Nephron progenitor cell (in vitro differentiated cells): ENCODE measurements around the gene SHF.
A peak's percentile ranks its signal among the peaks of the same experiment; 100 is the strongest.

Source experiments
- DNase-seq: peaks from one replicate; pipeline ENCODE4 v3.0.0; 2021
- H3K27ac Mint-ChIP-seq: 2 replicates; pipeline ENCODE4 v1.8.0; 2021; ENCODE audit warnings: mild to moderate bottlenecking, moderate library complexity, mixed read lengths
- H3K27me3 Mint-ChIP-seq: 2 replicates; pipeline ENCODE4 v1.8.0; 2021; ENCODE audit warnings: mild to moderate bottlenecking, low read depth, mixed read lengths; ENCODE audit not compliant: poor library complexity
- H3K36me3 Mint-ChIP-seq: 2 replicates; pipeline ENCODE4 v1.8.0; 2021; ENCODE audit warnings: low read depth, mixed read lengths
- H3K4me1 Mint-ChIP-seq: 2 replicates; pipeline ENCODE4 v1.8.0; 2021; ENCODE audit warnings: mixed read lengths
- H3K4me3 Mint-ChIP-seq: 2 replicates; pipeline ENCODE4 v1.8.0; 2021; ENCODE audit warnings: mild to moderate bottlenecking, moderate library complexity, mixed read lengths
- H3K9me3 Mint-ChIP-seq: 2 replicates; pipeline ENCODE4 v1.8.0; 2021; ENCODE audit warnings: mild to moderate bottlenecking, moderate library complexity, mixed read lengths
- CTCF ChIP-seq: fragments of 200-600 bp; sonication (generic); IDR thresholded peaks from 2 replicates; pipeline ENCODE4 v1.5.0; 2021; ENCODE audit warnings: antibody characterized with exemption

SHF gene

GRCh38 chr15:45179221-45179985, 8.4 kb downstream of the SHF start:
- no peak overlapping the region for H3K27ac Mint-ChIP-seq
- DNase-seq, result no peak
- H3K4me3 Mint-ChIP-seq, result no peak overlapping the region
- H3K9me3 Mint-ChIP-seq, result no peaks in the 10 kb centered on the region
- TF ChIP-seq CTCF, result peak; percentile 32
- peaks cover 44% of the 10 kb centered on the region for H3K4me1 Mint-ChIP-seq
- H3K36me3 Mint-ChIP-seq, result peaks cover 55% of the 10 kb centered on the region
- peaks cover 3% of the 10 kb centered on the region for H3K27me3 Mint-ChIP-seq

- Mint-ChIP-seq H3K27me3 (peaks cover 3% of the 10 kb centered on the region), H3K36me3 (peaks cover 58% of the 10 kb centered on the region), H3K4me1 (peaks cover 38% of the 10 kb centered on the region), H3K4me3 (no peak overlapping the region), H3K27ac (no peak overlapping the region), H3K9me3 (no peaks in the 10 kb centered on the region)
- no peak for TF ChIP-seq CTCF
- no peak for DNase-seq
Measured at GRCh38 chr15:45177285-45177684, 10.5 kb downstream of the SHF start.

- peak overlapping the region; percentile 36 for H3K27ac Mint-ChIP-seq
Measured at GRCh38 chr15:45174577-45174976, 13.2 kb downstream of the SHF start.

GRCh38 chr15:45174069-45174468, 13.7 kb downstream of the SHF start:
- no peak for DNase-seq
- no peak for TF ChIP-seq CTCF
- H3K36me3 Mint-ChIP-seq, result peaks cover 50% of the 10 kb centered on the region
- no peaks in the 10 kb centered on the region for H3K9me3 Mint-ChIP-seq
- no peak overlapping the region for H3K4me3 Mint-ChIP-seq
- H3K27me3 Mint-ChIP-seq, result peaks cover 3% of the 10 kb centered on the region
- H3K4me1 Mint-ChIP-seq, result peaks cover 30% of the 10 kb centered on the region
- peak overlapping the region; percentile 36 for H3K27ac Mint-ChIP-seq

More at GRCh38 chr15:45174577-45174976, 13.2 kb downstream of the SHF start:
- DNase-seq, result no peak
- H3K9me3 Mint-ChIP-seq, result no peaks in the 10 kb centered on the region
- H3K4me1 Mint-ChIP-seq, result peaks cover 29% of the 10 kb centered on the region
- peaks cover 3% of the 10 kb centered on the region for H3K27me3 Mint-ChIP-seq
- no peak for TF ChIP-seq CTCF
- no peak overlapping the region for H3K4me3 Mint-ChIP-seq
- peaks cover 50% of the 10 kb centered on the region for H3K36me3 Mint-ChIP-seq

GRCh38 chr15:45171912-45172311, 15.9 kb downstream of the SHF start:
- no peak overlapping the region for H3K27ac Mint-ChIP-seq
- peaks cover 44% of the 10 kb centered on the region for H3K4me1 Mint-ChIP-seq
- no peak for DNase-seq
- peaks cover 3% of the 10 kb centered on the region for H3K27me3 Mint-ChIP-seq
- H3K9me3 Mint-ChIP-seq, result no peaks in the 10 kb centered on the region
- H3K36me3 Mint-ChIP-seq, result peaks cover 40% of the 10 kb centered on the region
- no peak for TF ChIP-seq CTCF
- H3K4me3 Mint-ChIP-seq, result no peak overlapping the region
